Astrocyte of the cerebellum (primary cell): ENCODE data around the gene CARMIL1.

ENCODE experiments used
- DNase-seq: peaks from one replicate; pipeline ENCODE4 v3.0.0-alpha.2; 2011; ENCODE audit warnings: low read depth
- H3K4me3 ChIP-seq: 2 replicates; pipeline ENCODE4 v1.5.1; 2011; ENCODE audit warnings: mild to moderate bottlenecking, low read depth, low read length, moderate library complexity
- CTCF ChIP-seq: IDR thresholded peaks from 2 replicates; pipeline ENCODE4 v1.5.1; 2012; ENCODE audit warnings: low read length, low read depth, moderate library complexity, mild to moderate bottlenecking; ENCODE audit errors: missing control alignments
- in situ Hi-C: cut with HindIII; loops from 2 replicates; pipeline ENCODE4 v1.10.0; 2017; ENCODE audit warnings: low sequenced_read_pairs

The CARMIL1 gene

GRCh38 chr6:25334793-25335192 is 55.6 kb downstream of the CARMIL1 start:
- in situ Hi-C loops, result no loop called here
- TF ChIP-seq CTCF, result no peak
- no peak overlapping the region for H3K4me3 ChIP-seq
- no peak for DNase-seq

GRCh38 chr6:25336996-25337395 is 57.8 kb downstream of the CARMIL1 start:
- no peak for TF ChIP-seq CTCF
- no peak for DNase-seq
- H3K4me3 ChIP-seq, result no peak overlapping the region
- in situ Hi-C loops, result no loop called here

GRCh38 chr6:25337431-25337830 is 58.3 kb downstream of the CARMIL1 start:
- no peak overlapping the region for H3K4me3 ChIP-seq
- in situ Hi-C loops, result no loop called here
- no peak for DNase-seq
- no peak for TF ChIP-seq CTCF

- in situ Hi-C loops, result no loop called here
- no peak for DNase-seq
- no peak overlapping the region for H3K4me3 ChIP-seq
- no peak for TF ChIP-seq CTCF
Observed at GRCh38 chr6:25340431-25341202, 61.4 kb downstream of the CARMIL1 start.

- no peak for DNase-seq
- in situ Hi-C loops, result no loop called here
- H3K4me3 ChIP-seq, result no peak overlapping the region
- no peak for TF ChIP-seq CTCF
Observed at GRCh38 chr6:25341203-25341552, 62.0 kb downstream of the CARMIL1 start.

- TF ChIP-seq CTCF, result no peak
- H3K4me3 ChIP-seq, result no peak overlapping the region
- no peak for DNase-seq
- in situ Hi-C loops, result no loop called here
Observed at GRCh38 chr6:25341923-25342619, 62.9 kb downstream of the CARMIL1 start.
